Measurements from ENCODE around the gene PHOX2B. TPM values are rescaled to one million over a fixed set of nuclear protein-coding genes. Genes with fewer than 3 reads are reported as not detected.

PHOX2B gene
- total RNA-seq, 1 experiment from 2014 or later = not detected

DNA sequence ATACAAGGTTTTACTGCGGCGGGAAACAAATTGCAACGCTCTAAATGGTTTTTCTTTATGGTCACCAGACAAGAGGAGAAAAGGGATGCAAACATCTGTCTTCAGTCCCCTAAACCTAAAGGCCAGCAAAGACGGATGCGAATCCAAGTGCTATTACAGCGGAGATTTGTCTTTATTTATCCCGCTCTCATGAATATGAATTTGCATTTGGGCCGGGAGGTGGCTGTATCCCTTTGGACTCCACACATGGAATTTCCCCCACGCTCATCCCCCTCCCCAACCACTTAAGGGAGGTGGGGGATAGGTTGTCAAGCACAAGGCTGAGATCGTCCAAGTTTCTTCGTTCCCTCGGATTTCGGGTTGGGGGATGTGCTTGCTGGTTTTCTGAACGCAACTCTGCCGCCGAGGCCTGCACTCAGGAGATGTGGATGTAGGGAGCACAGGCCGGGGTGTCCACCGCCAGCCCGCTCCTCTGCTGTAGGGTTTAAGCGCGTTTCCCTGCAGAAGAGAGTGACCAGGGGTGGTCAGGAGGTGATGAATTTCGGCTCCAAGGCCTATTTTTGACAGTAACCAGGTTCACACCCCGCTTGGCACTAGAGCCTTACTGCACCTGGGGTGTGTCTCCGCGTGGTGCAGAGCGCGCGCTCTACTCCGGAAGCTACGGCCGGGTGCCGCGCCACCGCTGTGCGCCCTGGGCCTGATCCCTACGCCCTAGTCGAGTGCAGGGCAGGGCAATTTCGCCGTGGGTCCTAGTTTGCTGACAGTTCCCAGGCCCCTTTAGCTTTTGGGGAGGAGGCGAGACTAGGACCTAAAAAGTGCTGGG is 2.3 kb upstream of the PHOX2B start:
- Mint-ChIP-seq H3K4me3 (ENCODE audit: low read depth, unreplicated experiment) (no peak overlapping the region), H3K27me3 (ENCODE audit: unreplicated experiment) (peaks cover 87% of the 10 kb centered on the region), H3K36me3 (ENCODE audit: insufficient read depth, unreplicated experiment) (no peaks in the 10 kb centered on the region), H3K4me1 (ENCODE audit: low read depth, unreplicated experiment) (no peaks in the 10 kb centered on the region), H3K9me3 (ENCODE audit: low read depth, unreplicated experiment) (no peaks in the 10 kb centered on the region), H3K27ac (ENCODE audit: unreplicated experiment) (no peak overlapping the region)
- no TSS peak for BruUV-seq (replicated peaks)
- CTCF ChIA-PET = no interaction called here
- DNase-seq = no peak
- intact Hi-C loops (cut with micrococcal nuclease; ENCODE audit: unreplicated experiment) = no loop called here
- TF ChIP-seq, protein P1, sequence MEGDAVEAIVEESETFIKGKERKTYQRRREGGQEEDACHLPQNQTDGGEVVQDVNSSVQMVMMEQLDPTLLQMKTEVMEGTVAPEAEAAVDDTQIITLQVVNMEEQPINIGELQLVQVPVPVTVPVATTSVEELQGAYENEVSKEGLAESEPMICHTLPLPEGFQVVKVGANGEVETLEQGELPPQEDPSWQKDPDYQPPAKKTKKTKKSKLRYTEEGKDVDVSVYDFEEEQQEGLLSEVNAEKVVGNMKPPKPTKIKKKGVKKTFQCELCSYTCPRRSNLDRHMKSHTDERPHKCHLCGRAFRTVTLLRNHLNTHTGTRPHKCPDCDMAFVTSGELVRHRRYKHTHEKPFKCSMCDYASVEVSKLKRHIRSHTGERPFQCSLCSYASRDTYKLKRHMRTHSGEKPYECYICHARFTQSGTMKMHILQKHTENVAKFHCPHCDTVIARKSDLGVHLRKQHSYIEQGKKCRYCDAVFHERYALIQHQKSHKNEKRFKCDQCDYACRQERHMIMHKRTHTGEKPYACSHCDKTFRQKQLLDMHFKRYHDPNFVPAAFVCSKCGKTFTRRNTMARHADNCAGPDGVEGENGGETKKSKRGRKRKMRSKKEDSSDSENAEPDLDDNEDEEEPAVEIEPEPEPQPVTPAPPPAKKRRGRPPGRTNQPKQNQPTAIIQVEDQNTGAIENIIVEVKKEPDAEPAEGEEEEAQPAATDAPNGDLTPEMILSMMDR (IDR thresholded peaks at IDR 0.05; ENCODE audit: unreplicated experiment) = no peak

DNA sequence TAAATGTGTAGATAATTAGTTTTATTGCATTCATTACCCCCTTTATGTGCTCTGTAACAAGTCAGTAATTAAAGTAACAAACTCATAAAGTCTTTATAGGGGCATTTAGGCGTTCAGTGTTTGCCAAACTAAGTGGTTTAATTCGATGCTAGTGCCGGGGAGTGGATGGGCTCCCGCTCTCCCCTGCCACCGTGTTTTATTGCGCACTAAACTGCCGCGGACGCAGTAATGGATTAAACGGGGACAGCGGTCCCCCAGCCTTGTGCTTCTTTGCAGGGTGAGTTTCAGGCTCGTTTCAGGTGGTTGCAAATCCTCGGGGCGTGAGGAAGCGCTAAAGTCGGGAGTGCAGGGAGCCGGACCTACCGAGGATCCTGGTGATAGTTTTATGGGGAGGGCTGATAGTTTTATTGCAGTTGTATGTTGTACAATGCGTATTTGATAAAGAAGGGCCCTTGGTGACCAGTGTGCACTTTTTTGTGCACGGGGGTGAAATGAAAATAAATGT is 1.6 kb upstream of the PHOX2B start:
- TF ChIP-seq, protein P1 (IDR thresholded peaks at IDR 0.05; ENCODE audit: unreplicated experiment) = no peak
- Mint-ChIP-seq H3K9me3 (ENCODE audit: low read depth, unreplicated experiment) (no peaks in the 10 kb centered on the region), H3K4me1 (ENCODE audit: low read depth, unreplicated experiment) (no peaks in the 10 kb centered on the region), H3K27ac (ENCODE audit: unreplicated experiment) (no peak overlapping the region), H3K27me3 (ENCODE audit: unreplicated experiment) (peaks cover 80% of the 10 kb centered on the region), H3K4me3 (ENCODE audit: low read depth, unreplicated experiment) (no peak overlapping the region), H3K36me3 (ENCODE audit: insufficient read depth, unreplicated experiment) (no peaks in the 10 kb centered on the region)
- CTCF ChIA-PET = no interaction called here
- DNase-seq = no peak
- intact Hi-C loops (cut with micrococcal nuclease; ENCODE audit: unreplicated experiment) = no loop called here
- no TSS peak for BruUV-seq (replicated peaks)

GRCh38 chr4:41749631-41750039 is 1.1 kb upstream of the PHOX2B start:
- Mint-ChIP-seq H3K27ac (ENCODE audit: unreplicated experiment) (no peak overlapping the region), H3K4me3 (ENCODE audit: low read depth, unreplicated experiment) (no peak overlapping the region), H3K36me3 (ENCODE audit: insufficient read depth, unreplicated experiment) (no peaks in the 10 kb centered on the region), H3K9me3 (ENCODE audit: low read depth, unreplicated experiment) (no peaks in the 10 kb centered on the region), H3K27me3 (ENCODE audit: unreplicated experiment) (peaks cover 77% of the 10 kb centered on the region), H3K4me1 (ENCODE audit: low read depth, unreplicated experiment) (no peaks in the 10 kb centered on the region)
- BruUV-seq (replicated peaks) = no TSS peak
- CTCF ChIA-PET = no interaction called here
- intact Hi-C loops (cut with micrococcal nuclease; ENCODE audit: unreplicated experiment) = no loop called here
- TF ChIP-seq, protein P1 (IDR thresholded peaks at IDR 0.05; ENCODE audit: unreplicated experiment) = no peak
- DNase-seq = no peak

DNA sequence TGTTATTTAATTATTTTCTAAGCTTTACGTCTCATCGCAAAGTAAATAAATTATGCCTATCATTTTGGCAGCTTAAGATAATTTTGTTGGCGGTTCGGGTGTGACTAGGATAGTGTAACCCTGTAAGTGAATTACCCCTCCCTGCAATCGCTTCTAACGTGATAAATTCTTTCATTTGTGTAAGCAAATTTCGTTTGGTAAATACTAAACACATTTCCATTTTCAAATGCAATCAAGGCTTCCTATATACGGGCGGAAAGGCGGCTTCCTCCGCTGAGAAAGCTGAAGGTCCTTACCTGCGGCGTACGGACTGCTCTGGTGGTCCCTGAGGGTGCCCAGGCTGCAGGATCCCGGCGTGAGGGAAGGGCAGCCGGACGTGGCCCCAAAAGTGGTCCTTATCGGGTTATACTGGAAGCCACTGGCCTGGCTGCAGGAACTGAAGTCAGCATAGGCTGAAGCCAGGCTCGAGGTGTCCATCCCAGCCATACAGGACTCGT is 403 bp downstream of the PHOX2B start:
- intact Hi-C loops (cut with micrococcal nuclease; ENCODE audit: unreplicated experiment) = no loop called here
- peaks cover 69% of the 10 kb centered on the region for H3K27me3 Mint-ChIP-seq (ENCODE audit: unreplicated experiment)

More for the DNA sequence above, 403 bp downstream of the PHOX2B start:
- Mint-ChIP-seq H3K27ac (ENCODE audit: unreplicated experiment) (no peak overlapping the region), H3K4me1 (ENCODE audit: low read depth, unreplicated experiment) (no peaks in the 10 kb centered on the region), H3K9me3 (ENCODE audit: low read depth, unreplicated experiment) (no peaks in the 10 kb centered on the region), H3K36me3 (ENCODE audit: insufficient read depth, unreplicated experiment) (no peaks in the 10 kb centered on the region), H3K4me3 (ENCODE audit: low read depth, unreplicated experiment) (no peak overlapping the region)
- TF ChIP-seq, protein P1 (IDR thresholded peaks at IDR 0.05; ENCODE audit: unreplicated experiment) = no peak
- CTCF ChIA-PET = no interaction called here
- BruUV-seq (replicated peaks) = no TSS peak
- DNase-seq = no peak
